ENCODE results near the gene YAP1.

The YAP1 gene

DNA sequence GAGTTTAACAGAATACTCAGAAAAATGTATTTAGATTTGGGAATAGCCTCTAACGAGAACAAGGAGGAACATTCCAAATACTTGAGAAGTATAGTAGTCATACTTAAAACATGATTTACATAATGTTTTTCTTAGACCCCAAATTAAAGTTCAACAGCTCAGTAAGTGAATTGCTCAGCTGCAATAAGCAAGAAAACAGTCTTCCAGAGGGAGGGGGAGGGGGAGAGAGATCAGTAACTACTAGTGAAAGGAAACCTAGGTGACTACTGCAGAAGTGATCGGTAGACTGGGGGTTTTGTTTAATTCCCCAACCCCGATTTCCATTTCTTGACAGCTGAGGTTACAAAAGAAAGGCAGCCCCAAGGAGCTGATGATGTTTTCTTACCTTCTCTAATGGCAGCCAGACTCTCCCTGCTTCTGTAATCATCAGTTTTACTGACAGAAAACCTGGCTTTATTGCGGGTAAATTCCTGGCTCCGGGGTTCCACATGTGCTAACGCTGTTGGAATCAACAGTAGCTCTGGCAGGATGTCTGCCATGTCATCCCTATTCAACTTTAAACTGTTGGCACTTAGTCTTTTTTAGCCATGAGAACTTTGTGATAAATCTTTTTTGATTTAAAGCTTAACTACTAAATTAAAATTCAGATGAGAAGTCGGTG, 124.7 kb downstream of the YAP1 start:
- no peak overlapping the region for H3K27ac ChIP-seq (ENCODE audit: low read depth in 2 of 2, low read length in 2 of 2)
- H3K4me1 ChIP-seq (ENCODE audit: control insufficient read depth in 2 of 2, insufficient read depth in 2 of 2, low read length in 2 of 2), result no peaks in the 10 kb centered on the region
- no peaks in the 10 kb centered on the region for H3K27me3 ChIP-seq (ENCODE audit: control insufficient read depth in 2 of 2, insufficient read depth in 2 of 2, low read length in 2 of 2)
- no peaks in the 10 kb centered on the region for H3K9me3 ChIP-seq (ENCODE audit: control insufficient read depth in 2 of 2, low read length in 2 of 2)
- H3K4me3 ChIP-seq (ENCODE audit: low read length in 2 of 2), result no peak overlapping the region
- H3K36me3 ChIP-seq (ENCODE audit: control insufficient read depth in 2 of 2, insufficient read depth in 2 of 2, low read length in 2 of 2), result no peaks in the 10 kb centered on the region
- no peak overlapping the region for H3K9ac ChIP-seq (ENCODE audit: low read depth in 1 of 2, low read length in 2 of 2)

DNA sequence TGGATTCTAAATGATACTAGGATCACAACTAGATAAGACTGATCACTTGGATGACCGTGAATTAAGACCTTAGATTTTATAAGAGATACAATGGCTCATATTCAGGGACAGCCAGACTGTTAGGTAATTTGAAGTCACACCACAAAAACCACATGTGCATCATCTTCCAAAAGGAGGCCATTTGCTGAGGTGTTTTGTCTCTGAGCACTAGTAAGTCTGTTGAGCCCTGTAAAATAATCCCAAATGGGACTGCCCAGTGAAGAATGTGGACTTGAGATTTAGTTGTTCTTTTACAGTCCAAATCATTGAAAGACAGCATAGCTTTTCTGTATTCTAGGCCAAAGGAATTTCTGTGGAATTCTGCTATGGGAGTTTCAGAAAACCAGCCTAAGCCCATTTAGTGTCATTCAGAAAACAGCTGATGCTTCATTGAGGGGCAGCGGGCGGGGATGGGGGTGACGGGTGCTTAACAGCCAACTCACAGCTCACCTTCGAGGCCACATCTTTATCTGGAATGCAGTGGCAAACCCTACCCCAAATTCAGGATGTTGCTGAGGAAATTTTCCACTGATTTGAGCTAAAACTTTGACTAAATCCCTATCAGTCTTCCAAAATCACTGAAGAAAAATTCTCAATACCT, 127.0 kb downstream of the YAP1 start:
- no peak overlapping the region for H3K27ac ChIP-seq (ENCODE audit: low read depth in 2 of 2, low read length in 2 of 2)

DNA sequence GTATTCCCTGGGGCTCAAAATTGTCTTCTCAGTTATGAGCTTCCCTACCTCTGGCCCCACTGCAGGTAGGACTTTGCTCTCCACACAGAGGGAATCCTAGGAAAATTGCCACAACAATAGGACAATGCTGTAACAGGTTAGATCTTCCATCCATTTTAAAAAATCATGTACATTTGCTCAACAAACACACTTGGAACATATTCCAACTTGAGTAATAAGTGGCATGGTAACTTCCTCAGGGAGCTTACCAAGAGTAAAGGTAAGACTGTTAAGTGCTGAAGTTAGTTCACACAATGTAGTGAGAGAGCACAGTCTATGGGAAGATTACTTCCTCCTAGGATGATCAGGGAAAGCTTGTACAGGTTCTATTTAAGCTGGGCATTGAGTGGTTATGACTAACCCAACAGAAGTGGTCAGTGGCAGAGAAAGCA, 128.2 kb downstream of the YAP1 start:
- no peak overlapping the region for H3K4me3 ChIP-seq (ENCODE audit: low read length in 2 of 2)
- no peak overlapping the region for H3K27ac ChIP-seq (ENCODE audit: low read depth in 2 of 2, low read length in 2 of 2)

More for the DNA sequence above, 127.0 kb downstream of the YAP1 start:
- no peaks in the 10 kb centered on the region for H3K27me3 ChIP-seq (ENCODE audit: control insufficient read depth in 2 of 2, insufficient read depth in 2 of 2, low read length in 2 of 2)
- no peak overlapping the region for H3K4me3 ChIP-seq (ENCODE audit: low read length in 2 of 2)
- no peaks in the 10 kb centered on the region for H3K36me3 ChIP-seq (ENCODE audit: control insufficient read depth in 2 of 2, insufficient read depth in 2 of 2, low read length in 2 of 2)
- no peaks in the 10 kb centered on the region for H3K9me3 ChIP-seq (ENCODE audit: control insufficient read depth in 2 of 2, low read length in 2 of 2)
- H3K4me1 ChIP-seq (ENCODE audit: control insufficient read depth in 2 of 2, insufficient read depth in 2 of 2, low read length in 2 of 2), result peaks cover 0 to 2% of the 10 kb centered on the region in 2 donors
- H3K9ac ChIP-seq (ENCODE audit: low read depth in 1 of 2, low read length in 2 of 2), result no peak overlapping the region

DNA sequence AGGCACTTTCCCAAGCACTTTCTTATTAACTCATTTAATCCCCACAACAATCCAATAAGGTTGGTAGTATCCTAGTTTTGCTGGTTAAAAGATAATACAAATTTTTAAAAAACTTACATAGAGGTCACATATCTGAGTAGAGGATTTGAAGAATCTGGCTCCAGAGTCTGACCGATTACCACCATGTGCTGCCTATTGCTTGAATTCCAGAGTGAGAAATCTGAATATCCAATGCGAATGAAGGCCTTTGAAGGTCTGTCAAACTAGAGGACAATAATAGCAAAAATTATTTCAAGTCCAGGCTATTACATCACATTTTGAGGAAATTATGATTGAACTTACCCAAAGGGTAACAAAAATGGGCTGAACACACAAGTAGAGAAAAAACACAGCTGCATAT, 129.2 kb downstream of the YAP1 start:
- Histone ChIP-seq H3K4me3 (ENCODE audit: low read length in 2 of 2) (no peak overlapping the region), H3K4me1 (ENCODE audit: control insufficient read depth in 2 of 2, insufficient read depth in 2 of 2, low read length in 2 of 2) (peaks cover 0 to 2% of the 10 kb centered on the region in 2 donors), H3K27me3 (ENCODE audit: control insufficient read depth in 2 of 2, insufficient read depth in 2 of 2, low read length in 2 of 2) (no peaks in the 10 kb centered on the region), H3K9ac (ENCODE audit: low read depth in 1 of 2, low read length in 2 of 2) (no peak overlapping the region), H3K9me3 (ENCODE audit: control insufficient read depth in 2 of 2, low read length in 2 of 2) (no peaks in the 10 kb centered on the region), H3K27ac (ENCODE audit: low read depth in 2 of 2, low read length in 2 of 2) (no peak overlapping the region), H3K36me3 (ENCODE audit: control insufficient read depth in 2 of 2, insufficient read depth in 2 of 2, low read length in 2 of 2) (no peaks in the 10 kb centered on the region)

More for the DNA sequence above, 128.2 kb downstream of the YAP1 start:
- Histone ChIP-seq H3K27me3 (ENCODE audit: control insufficient read depth in 2 of 2, insufficient read depth in 2 of 2, low read length in 2 of 2) (no peaks in the 10 kb centered on the region), H3K4me1 (ENCODE audit: control insufficient read depth in 2 of 2, insufficient read depth in 2 of 2, low read length in 2 of 2) (peaks cover 0 to 2% of the 10 kb centered on the region in 2 donors), H3K9me3 (ENCODE audit: control insufficient read depth in 2 of 2, low read length in 2 of 2) (no peaks in the 10 kb centered on the region), H3K36me3 (ENCODE audit: control insufficient read depth in 2 of 2, insufficient read depth in 2 of 2, low read length in 2 of 2) (no peaks in the 10 kb centered on the region), H3K9ac (ENCODE audit: low read depth in 1 of 2, low read length in 2 of 2) (no peak overlapping the region)

DNA sequence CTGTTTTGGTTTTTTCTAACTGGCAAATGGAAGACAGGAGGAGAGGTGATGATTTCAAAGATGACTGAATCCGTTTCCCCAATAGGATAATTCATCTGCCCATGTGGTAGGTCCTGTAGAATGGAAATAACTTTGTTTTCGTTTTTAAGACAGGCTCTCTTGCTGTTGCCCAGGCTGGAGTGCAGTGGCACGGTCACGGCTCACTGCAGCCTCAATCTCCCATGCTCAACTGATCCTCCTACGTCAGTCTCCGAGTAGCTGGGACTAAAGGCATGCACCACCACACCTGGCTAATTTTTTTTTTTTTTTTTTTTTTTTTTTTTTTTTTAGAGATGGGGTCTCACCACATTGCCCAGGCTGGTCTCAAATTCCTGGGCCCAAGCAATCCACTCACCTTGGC, 129.7 kb downstream of the YAP1 start:
- H3K4me1 ChIP-seq (ENCODE audit: control insufficient read depth in 2 of 2, insufficient read depth in 2 of 2, low read length in 2 of 2), result peaks cover 0 to 2% of the 10 kb centered on the region in 2 donors
- no peak overlapping the region for H3K9ac ChIP-seq (ENCODE audit: low read depth in 1 of 2, low read length in 2 of 2)
- H3K27me3 ChIP-seq (ENCODE audit: control insufficient read depth in 2 of 2, insufficient read depth in 2 of 2, low read length in 2 of 2), result no peaks in the 10 kb centered on the region
- H3K27ac ChIP-seq (ENCODE audit: low read depth in 2 of 2, low read length in 2 of 2), result no peak overlapping the region
- H3K4me3 ChIP-seq (ENCODE audit: low read length in 2 of 2), result no peak overlapping the region
- H3K36me3 ChIP-seq (ENCODE audit: control insufficient read depth in 2 of 2, insufficient read depth in 2 of 2, low read length in 2 of 2), result no peaks in the 10 kb centered on the region
- no peaks in the 10 kb centered on the region for H3K9me3 ChIP-seq (ENCODE audit: control insufficient read depth in 2 of 2, low read length in 2 of 2)

- H3K4me1 ChIP-seq (ENCODE audit: control insufficient read depth in 2 of 2, insufficient read depth in 2 of 2, low read length in 2 of 2), result peaks cover 0 to 2% of the 10 kb centered on the region in 2 donors
- no peak overlapping the region for H3K27ac ChIP-seq (ENCODE audit: low read depth in 2 of 2, low read length in 2 of 2)
- H3K36me3 ChIP-seq (ENCODE audit: control insufficient read depth in 2 of 2, insufficient read depth in 2 of 2, low read length in 2 of 2), result no peaks in the 10 kb centered on the region
- H3K27me3 ChIP-seq (ENCODE audit: control insufficient read depth in 2 of 2, insufficient read depth in 2 of 2, low read length in 2 of 2), result no peaks in the 10 kb centered on the region
- no peak overlapping the region for H3K4me3 ChIP-seq (ENCODE audit: low read length in 2 of 2)
- no peaks in the 10 kb centered on the region for H3K9me3 ChIP-seq (ENCODE audit: control insufficient read depth in 2 of 2, low read length in 2 of 2)
- no peak overlapping the region for H3K9ac ChIP-seq (ENCODE audit: low read depth in 1 of 2, low read length in 2 of 2)
Measured at GRCh38 chr11:102240502-102240901, 130.3 kb downstream of the YAP1 start.

DNA sequence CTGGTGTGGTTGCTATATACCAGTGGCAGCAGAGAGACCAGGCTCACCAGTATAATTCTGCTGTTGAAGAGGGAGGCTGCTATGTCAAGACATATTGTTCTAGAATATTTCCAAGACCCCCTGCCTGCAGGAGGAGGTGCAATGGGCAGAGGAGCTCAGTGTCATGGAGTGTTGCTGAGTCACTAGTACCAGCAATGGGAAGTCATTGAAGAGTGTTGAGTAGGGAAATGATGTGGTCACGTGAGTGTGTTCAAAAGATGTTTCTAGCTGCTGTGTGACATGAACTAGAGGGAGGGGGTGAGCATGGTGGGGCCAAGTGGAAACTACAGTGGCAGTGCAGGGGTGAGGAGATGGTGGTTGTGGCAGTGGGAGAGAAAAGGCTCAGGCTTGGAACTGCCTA, 130.8 kb downstream of the YAP1 start:
- no peak overlapping the region for H3K9ac ChIP-seq (ENCODE audit: low read depth in 1 of 2, low read length in 2 of 2)
- peaks cover 0 to 2% of the 10 kb centered on the region in 2 donors for H3K4me1 ChIP-seq (ENCODE audit: control insufficient read depth in 2 of 2, insufficient read depth in 2 of 2, low read length in 2 of 2)
- H3K4me3 ChIP-seq (ENCODE audit: low read length in 2 of 2), result no peak overlapping the region
- H3K9me3 ChIP-seq (ENCODE audit: control insufficient read depth in 2 of 2, low read length in 2 of 2), result no peaks in the 10 kb centered on the region
- H3K27me3 ChIP-seq (ENCODE audit: control insufficient read depth in 2 of 2, insufficient read depth in 2 of 2, low read length in 2 of 2), result no peaks in the 10 kb centered on the region
- H3K36me3 ChIP-seq (ENCODE audit: control insufficient read depth in 2 of 2, insufficient read depth in 2 of 2, low read length in 2 of 2), result no peaks in the 10 kb centered on the region
- no peak overlapping the region for H3K27ac ChIP-seq (ENCODE audit: low read depth in 2 of 2, low read length in 2 of 2)

- H3K9ac ChIP-seq (ENCODE audit: low read depth in 1 of 2, low read length in 2 of 2), result no peak overlapping the region
- H3K27me3 ChIP-seq (ENCODE audit: control insufficient read depth in 2 of 2, insufficient read depth in 2 of 2, low read length in 2 of 2), result no peaks in the 10 kb centered on the region
- H3K4me3 ChIP-seq (ENCODE audit: low read length in 2 of 2), result no peak overlapping the region
- H3K36me3 ChIP-seq (ENCODE audit: control insufficient read depth in 2 of 2, insufficient read depth in 2 of 2, low read length in 2 of 2), result no peaks in the 10 kb centered on the region
- H3K4me1 ChIP-seq (ENCODE audit: control insufficient read depth in 2 of 2, insufficient read depth in 2 of 2, low read length in 2 of 2), result peaks cover 0 to 2% of the 10 kb centered on the region in 2 donors
- no peak overlapping the region for H3K27ac ChIP-seq (ENCODE audit: low read depth in 2 of 2, low read length in 2 of 2)
- no peaks in the 10 kb centered on the region for H3K9me3 ChIP-seq (ENCODE audit: control insufficient read depth in 2 of 2, low read length in 2 of 2)
Measured at GRCh38 chr11:102243399-102243884, 133.2 kb downstream of the YAP1 start.

DNA sequence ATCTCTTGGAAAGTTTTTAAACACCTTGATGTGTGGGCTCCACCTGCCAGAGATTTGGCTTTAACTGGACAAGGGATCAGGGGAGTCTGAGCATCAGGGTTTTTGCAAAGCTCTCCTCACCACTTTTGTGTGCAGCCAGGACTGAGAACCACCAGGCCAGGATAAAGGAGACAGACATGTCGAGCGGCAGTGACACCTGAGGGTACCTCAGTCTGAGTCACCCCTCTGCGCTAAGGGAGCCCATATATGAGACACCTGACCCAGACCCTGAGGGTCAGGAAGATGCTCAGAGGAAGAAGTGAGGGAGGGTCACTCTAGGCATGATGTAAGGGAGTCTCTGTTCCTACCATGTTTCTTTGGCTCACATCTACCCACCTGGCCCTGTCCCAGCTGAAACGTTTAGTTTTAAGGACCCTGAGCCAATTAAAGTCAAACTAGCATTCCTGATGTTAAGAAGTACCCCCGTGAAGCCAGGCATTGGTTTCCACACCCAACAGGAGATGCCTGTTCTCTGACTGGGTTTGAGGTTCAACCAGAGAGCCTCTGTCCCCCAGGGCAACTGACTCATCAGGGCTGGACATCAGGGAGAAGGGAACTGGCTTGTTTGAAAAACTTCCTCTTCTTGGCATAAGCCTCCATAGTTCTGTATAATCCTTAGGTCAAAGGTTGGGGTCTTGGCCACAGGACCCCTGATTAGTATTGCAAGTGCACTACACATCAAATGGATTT, 134.6 kb downstream of the YAP1 start:
- Histone ChIP-seq H3K27ac (ENCODE audit: low read depth in 2 of 2, low read length in 2 of 2) (no peak overlapping the region), H3K9ac (ENCODE audit: low read depth in 1 of 2, low read length in 2 of 2) (no peak overlapping the region), H3K27me3 (ENCODE audit: control insufficient read depth in 2 of 2, insufficient read depth in 2 of 2, low read length in 2 of 2) (no peaks in the 10 kb centered on the region), H3K4me1 (ENCODE audit: control insufficient read depth in 2 of 2, insufficient read depth in 2 of 2, low read length in 2 of 2) (peaks cover 0 to 2% of the 10 kb centered on the region in 2 donors), H3K4me3 (ENCODE audit: low read length in 2 of 2) (no peak overlapping the region), H3K9me3 (ENCODE audit: control insufficient read depth in 2 of 2, low read length in 2 of 2) (no peaks in the 10 kb centered on the region), H3K36me3 (ENCODE audit: control insufficient read depth in 2 of 2, insufficient read depth in 2 of 2, low read length in 2 of 2) (no peaks in the 10 kb centered on the region)

DNA sequence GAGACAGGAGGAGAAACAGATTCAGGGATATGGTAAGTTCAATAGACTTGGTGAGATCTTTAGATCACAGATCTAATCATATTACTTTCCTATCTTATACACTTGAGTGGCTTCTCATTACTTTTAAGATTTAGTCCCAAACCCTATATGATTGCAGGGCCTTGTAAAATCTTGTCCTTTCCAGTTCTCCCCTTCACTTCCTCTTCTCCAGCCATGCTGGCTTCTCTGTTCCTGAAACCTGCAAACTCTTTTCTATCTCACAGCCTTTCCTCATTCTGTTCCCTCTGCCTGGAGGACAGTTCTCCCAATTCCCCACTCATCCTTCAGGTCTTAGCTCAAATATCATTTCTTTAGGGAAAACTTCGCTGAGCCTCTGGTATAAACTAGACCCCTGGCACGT, 141.2 kb downstream of the YAP1 start:
- no peak overlapping the region for H3K4me3 ChIP-seq (ENCODE audit: low read length in 2 of 2)
- no peaks in the 10 kb centered on the region for H3K9me3 ChIP-seq (ENCODE audit: control insufficient read depth in 2 of 2, low read length in 2 of 2)
- peaks cover 2 to 4% of the 10 kb centered on the region in 2 donors for H3K4me1 ChIP-seq (ENCODE audit: control insufficient read depth in 2 of 2, insufficient read depth in 2 of 2, low read length in 2 of 2)
- H3K27me3 ChIP-seq (ENCODE audit: control insufficient read depth in 2 of 2, insufficient read depth in 2 of 2, low read length in 2 of 2), result no peaks in the 10 kb centered on the region
- H3K27ac ChIP-seq (ENCODE audit: low read depth in 2 of 2, low read length in 2 of 2), result no peak overlapping the region
- H3K9ac ChIP-seq (ENCODE audit: low read depth in 1 of 2, low read length in 2 of 2), result no peak overlapping the region
- H3K36me3 ChIP-seq (ENCODE audit: control insufficient read depth in 2 of 2, insufficient read depth in 2 of 2, low read length in 2 of 2), result no peaks in the 10 kb centered on the region

All from mucosa of rectum (tissue), 2 donors.